Esophagus squamous epithelium (tissue), 5 donors: ENCODE measurements around the gene GALNT11. TPM values are rescaled to one million over a fixed set of nuclear protein-coding genes. Genes with fewer than 3 reads are reported as not detected.
"Not testable (repeated sequence)": the region's sequence is repeated elsewhere in the genome, so short reads cannot be mapped to it uniquely, and the experiment has no call there.

ENCODE experiments used
- DNase-seq: peaks from one replicate; lab custom pipeline; 2025; lab: John Stamatoyannopoulos, UW
- H3K27ac ChIP-seq, 4 donors: fragments of 200-600 bp; sonication (generic); one replicate each; pipeline ENCODE4 v1.5.1; 2016 to 2019; ENCODE audit warnings: mild to moderate bottlenecking in 1 of 4
- H3K27me3 ChIP-seq, 4 donors: fragments of 200-600 bp; sonication (generic); 1 replicate in 3 of 4; 2 replicates in 1 of 4; pipeline versions ENCODE4 v1.5.1 to v1.6.0; 2017 to 2021; ENCODE audit warnings: antibody characterized with exemption in 1 of 4
- H3K36me3 ChIP-seq, 3 donors: fragments of 200-600 bp; sonication (generic); one replicate each; pipeline ENCODE4 v1.5.1; 2016 to 2019
- H3K4me1 ChIP-seq, 3 donors: fragments of 200-600 bp; sonication (generic); one replicate each; pipeline ENCODE4 v1.5.1; 2017 to 2019
- H3K4me3 ChIP-seq, 4 donors: fragments of 200-600 bp; sonication (generic); 1 replicate in 3 of 4; 2 replicates in 1 of 4; pipeline ENCODE4 v1.5.1; 2016 to 2019; ENCODE audit warnings: mild to moderate bottlenecking in 2 of 4, moderate library complexity in 1 of 4
- H3K9me3 ChIP-seq, 3 donors: fragments of 200-600 bp; sonication (generic); one replicate each; pipeline ENCODE4 v1.5.1; 2016 to 2019
- CTCF ChIP-seq, 6 experiments: fragments of 450-650 bp in 4 of 6; fragments of 200-600 bp in 2 of 6; sonication (generic) in 2 of 6; IDR thresholded peaks; one replicate each; pipeline ENCODE4 v1.5.1; 2016 to 2019; ENCODE audit warnings: antibody characterized with exemption in 6 of 6, mild to moderate bottlenecking in 4 of 6, moderate library complexity in 4 of 6
- POLR2A ChIP-seq, 4 donors: fragments of 450-650 bp; IDR thresholded peaks; one replicate each; pipeline ENCODE4 v1.6.1; 2017; ENCODE audit warnings: antibody characterized with exemption in 4 of 4, mild to moderate bottlenecking in 4 of 4, moderate library complexity in 3 of 4
- WGBS, 2 donors: methylation state at CpG; one replicate each; pipeline ENCODE4 v1.1.5; 2018; 5-methylcytosine and 5-hydroxymethylcytosine counted together
- intact Hi-C: fragments of 100-400 bp; cut with DNase I; formaldehyde crosslinking; loops from one replicate; pipeline ENCODE4 v1.15.0; 2022
- total RNA-seq, 4 donors: library from RNA; depleted of rRNA; stranded (reverse); fragments of >200 nt; gene quantifications; one replicate each; pipeline ENCODE4 v1.1.0, GENCODE V29; 2016
- donor health status: DM: yes; HTN: yes; CAD: no.

Gene GALNT11
- total RNA-seq, 4 donors from 2014 or later, result 26.9 to 53.3 (median 33.6) TPM

GRCh38 chr7:152078025-152078424 is 52.6 kb downstream of the GALNT11 start:
- no peaks in the 10 kb centered on the region for H3K36me3 ChIP-seq
- H3K27me3 ChIP-seq, result no peaks in the 10 kb centered on the region
- peaks cover 5 to 61% (median 10%) of the 10 kb centered on the region in 3 donors for H3K4me1 ChIP-seq
- WGBS, 2 donors, result 84 to 88% methylated on average over 6 of the region's 6 CpGs
- no peak for DNase-seq
- H3K9me3 ChIP-seq, result no peaks in the 10 kb centered on the region
- intact Hi-C loops, result no loop called here
- H3K4me3 ChIP-seq, result no peak overlapping the region
- no peak for TF ChIP-seq POLR2A (IDR thresholded peaks at IDR 0.05)
- no peak for TF ChIP-seq CTCF (IDR thresholded peaks at IDR 0.05)
- H3K27ac ChIP-seq, result no peak overlapping the region

GRCh38 chr7:152078786-152079185 is 53.3 kb downstream of the GALNT11 start:
- intact Hi-C loops, result no loop called here
- TF ChIP-seq POLR2A (IDR thresholded peaks at IDR 0.05), result no peak
- no peak for DNase-seq
- WGBS, 2 donors, result 70 to 80% methylated on average over 3 of the region's 3 CpGs
- Histone ChIP-seq H3K4me1 (peaks cover 5 to 69% (median 10%) of the 10 kb centered on the region in 3 donors), H3K27me3 (no peaks in the 10 kb centered on the region), H3K4me3 (no peak overlapping the region), H3K9me3 (no peaks in the 10 kb centered on the region), H3K27ac (no peak overlapping the region), H3K36me3 (no peaks in the 10 kb centered on the region)

- TF ChIP-seq POLR2A (IDR thresholded peaks at IDR 0.05) (no peak), CTCF (IDR thresholded peaks at IDR 0.05) (no peak)
- peak overlapping the region in 1 of 4 donors; percentile 18 for H3K27ac ChIP-seq
- 55 to 75% methylated on average over 4 of the region's 4 CpGs for WGBS, 2 donors
- no peak for DNase-seq
- intact Hi-C loops, result no loop called here
- no peaks in the 10 kb centered on the region for H3K27me3 ChIP-seq
- H3K4me3 ChIP-seq, result no peak overlapping the region
- no peaks in the 10 kb centered on the region for H3K36me3 ChIP-seq
- H3K9me3 ChIP-seq, result no peaks in the 10 kb centered on the region
- H3K4me1 ChIP-seq, result peaks cover 5 to 57% (median 10%) of the 10 kb centered on the region in 3 donors
These were observed 55.6 kb downstream of the GALNT11 start for GRCh38 chr7:152081088-152081487.

GRCh38 chr7:152082073-152082721 is 56.7 kb downstream of the GALNT11 start:
- H3K4me1 ChIP-seq, result peaks cover 0 to 46% (median under 1%) of the 10 kb centered on the region in 3 donors
- intact Hi-C loops, H3K4me3 ChIP-seq, DNase-seq, H3K36me3 ChIP-seq, H3K9me3 ChIP-seq, H3K27me3 ChIP-seq: not testable (repeated sequence)
- peak overlapping the region in 3 of 4 donors; percentile 43 to 70 (median 66) for H3K27ac ChIP-seq
- WGBS, 2 donors, result 49 to 55% methylated on average over 6 of the region's 6 CpGs

GRCh38 chr7:152085131-152085530 is 59.7 kb downstream of the GALNT11 start:
- peaks cover 0 to 34% (median 0%) of the 10 kb centered on the region in 3 donors for H3K4me1 ChIP-seq
- intact Hi-C loops, result no loop called here
- DNase-seq, result no peak
- no peaks in the 10 kb centered on the region for H3K27me3 ChIP-seq
- H3K4me3 ChIP-seq, result no peak overlapping the region
- WGBS, 2 donors, result 94 to 100% methylated on average over 3 of the region's 3 CpGs
- TF ChIP-seq CTCF (IDR thresholded peaks at IDR 0.05), result no peak
- TF ChIP-seq POLR2A (IDR thresholded peaks at IDR 0.05), result no peak
- H3K36me3 ChIP-seq, result no peaks in the 10 kb centered on the region
- H3K27ac ChIP-seq, result no peak overlapping the region
- H3K9me3 ChIP-seq, result peaks cover 0 to 15% (median 8%) of the 10 kb centered on the region in 3 donors

GRCh38 chr7:152086513-152086912 is 61.0 kb downstream of the GALNT11 start:
- Histone ChIP-seq H3K27me3 (no peaks in the 10 kb centered on the region), H3K9me3 (peaks cover 0 to 15% (median 8%) of the 10 kb centered on the region in 3 donors), H3K27ac (no peak overlapping the region), H3K4me3 (no peak overlapping the region), H3K36me3 (no peaks in the 10 kb centered on the region), H3K4me1 (peaks cover 0 to 23% (median 0%) of the 10 kb centered on the region in 3 donors)
- intact Hi-C loops, result no loop called here
- DNase-seq, result no peak
- TF ChIP-seq CTCF (IDR thresholded peaks at IDR 0.05), result no peak
- TF ChIP-seq POLR2A (IDR thresholded peaks at IDR 0.05), result no peak
- 17 to 27% methylated on average over 1 of the region's 1 CpG for WGBS, 2 donors
